Stimulated activated CD8-positive, alpha-beta memory T cell treated with anti-CD3 and anti-CD28 coated beads, Interleukin-15, amount 100 ng/mL, for 4 hours (primary cell): Measurements from ENCODE around the gene ERCC1.
"Not testable (repeated sequence)": the region's sequence is repeated elsewhere in the genome, so short reads cannot be mapped to it uniquely, and the experiment has no call there.

Experiments
- DNase-seq, 2 donors: peaks; one replicate each; pipeline ENCODE4 v3.0.0-alpha.2; 2020; ENCODE audit warnings: low read depth in 2 of 2

The ERCC1 gene

GRCh38 chr19:45429896-45430295 is 6.2 kb upstream of the ERCC1 start:
- DNase-seq = not testable (repeated sequence)

GRCh38 chr19:45428384-45429231 is 4.9 kb upstream of the ERCC1 start:
- no peak for DNase-seq

GRCh38 chr19:45424191-45425058 is 708 bp upstream of the ERCC1 start:
- DNase-seq = no peak

GRCh38 chr19:45423033-45423588 is 606 bp downstream of the ERCC1 start:
- DNase-seq = peak in 1 of 2 donors; percentile 73

- DNase-seq = no peak
Measured at GRCh38 chr19:45421947-45422498, 1.7 kb downstream of the ERCC1 start.

- no peak for DNase-seq
Measured at GRCh38 chr19:45420871-45421270, 2.8 kb downstream of the ERCC1 start.

GRCh38 chr19:45420356-45420755 is 3.4 kb downstream of the ERCC1 start:
- no peak for DNase-seq

GRCh38 chr19:45419895-45420294 is 3.8 kb downstream of the ERCC1 start:
- DNase-seq = no peak

- no peak for DNase-seq
Measured at GRCh38 chr19:45419396-45419795, 4.3 kb downstream of the ERCC1 start.

- DNase-seq = no peak
Measured at GRCh38 chr19:45418802-45419201, 4.9 kb downstream of the ERCC1 start.

- DNase-seq = no peak
Measured at GRCh38 chr19:45417151-45417550, 6.6 kb downstream of the ERCC1 start.

- no peak for DNase-seq
Measured at GRCh38 chr19:45414468-45414867, 9.2 kb downstream of the ERCC1 start.

GRCh38 chr19:45413497-45413896 is 10.2 kb downstream of the ERCC1 start:
- no peak for DNase-seq

GRCh38 chr19:45410330-45410729 is 13.4 kb downstream of the ERCC1 start:
- DNase-seq = not testable (repeated sequence)

GRCh38 chr19:45409557-45409920 is 14.2 kb downstream of the ERCC1 start:
- no peak for DNase-seq

- DNase-seq = no peak
Measured at GRCh38 chr19:45408830-45409556, 14.7 kb downstream of the ERCC1 start.

GRCh38 chr19:45408121-45408520 is 15.6 kb downstream of the ERCC1 start:
- DNase-seq = no peak

- not testable (repeated sequence) for DNase-seq
Measured at GRCh38 chr19:45407585-45407984, 16.1 kb downstream of the ERCC1 start.

- DNase-seq = no peak
Measured at GRCh38 chr19:45407091-45407375, 16.7 kb downstream of the ERCC1 start.

GRCh38 chr19:45406226-45407090 is 17.3 kb downstream of the ERCC1 start, which contains the start of gene POLR1G:
POLR1G (plus strand) TSS chr19:45406644; CDS start chr19:45406697, 53 bp downstream.
- peak; percentile 60 to 61 for DNase-seq
